OCI-LY1 (cell line): Measurements from ENCODE around the gene NKTR.
"Not testable (repeated sequence)": the region's sequence is repeated elsewhere in the genome, so short reads cannot be mapped to it uniquely, and the experiment has no call there.

Source experiments
- H2AFZ ChIP-seq: fragments of 200-600 bp; sonication (generic), shearing (Covaris generic); 2 replicates; pipeline ENCODE4 v1.6.0; 2014; ENCODE audit warnings: antibody characterized with exemption, mild to moderate bottlenecking, low read length
- H3F3A ChIP-seq: fragments of 200-600 bp; sonication (generic), shearing (Covaris generic); 2 replicates; pipeline ENCODE4 v1.6.0; 2014; ENCODE audit warnings: mild to moderate bottlenecking, antibody characterized with exemption, low read length, moderate library complexity; ENCODE audit not compliant: insufficient read depth
- H3K27ac ChIP-seq: fragments of 200-600 bp; sonication (generic); 2 replicates; pipeline ENCODE4 v1.5.1; 2014; ENCODE audit warnings: low read length, mixed run types, mild to moderate bottlenecking, low read depth; ENCODE audit not compliant: poor library complexity, severe bottlenecking
- H3K27me3 ChIP-seq: fragments of 200-600 bp; sonication (generic); 2 replicates; pipeline ENCODE4 v1.6.0; 2014; ENCODE audit warnings: antibody characterized with exemption, mild to moderate bottlenecking, low read length, moderate library complexity; ENCODE audit not compliant: insufficient read depth
- H3K36me3 ChIP-seq: fragments of 200-600 bp; sonication (generic); 2 replicates; pipeline ENCODE4 v1.6.1; 2014; ENCODE audit warnings: mild to moderate bottlenecking, antibody characterized with exemption, low read length, moderate library complexity, mixed read lengths; ENCODE audit not compliant: insufficient read depth
- H3K4me1 ChIP-seq: fragments of 200-600 bp; sonication (generic); 2 replicates; pipeline ENCODE4 v1.5.1; 2014; ENCODE audit warnings: mild to moderate bottlenecking, low read length, moderate library complexity; ENCODE audit not compliant: insufficient read depth, severe bottlenecking
- H3K4me2 ChIP-seq: fragments of 200-600 bp; sonication (generic), shearing (Covaris generic); 2 replicates; pipeline ENCODE4 v1.6.1; 2014; ENCODE audit warnings: low read length
- H3K4me3 ChIP-seq: fragments of 200-600 bp; sonication (generic); 2 replicates; pipeline ENCODE4 v1.5.1; 2014; ENCODE audit warnings: low read length, low read depth, mild to moderate bottlenecking, mixed read lengths; ENCODE audit not compliant: poor library complexity, severe bottlenecking
- H3K79me2 ChIP-seq: fragments of 200-600 bp; shearing (Covaris generic); 2 replicates; pipeline ENCODE4 v1.6.1; 2016; ENCODE audit warnings: mixed run types, low read length, mixed read lengths; ENCODE audit not compliant: insufficient read depth
- H3K9ac ChIP-seq: fragments of 200-600 bp; sonication (generic), shearing (Covaris generic); 2 replicates; pipeline ENCODE4 v1.6.1; 2014; ENCODE audit warnings: mild to moderate bottlenecking, low read length, mixed read lengths
- H3K9me2 ChIP-seq: fragments of 200-600 bp; sonication (generic), shearing (Covaris generic); 2 replicates; pipeline ENCODE4 v1.6.1; 2014; ENCODE audit warnings: low read depth, mild to moderate bottlenecking, low read length, mixed read lengths
- H3K9me3 ChIP-seq: fragments of 200-600 bp; shearing (Covaris generic); 2 replicates; pipeline ENCODE4 v1.6.1; 2014; ENCODE audit warnings: low read length, mixed read lengths
- H4K20me1 ChIP-seq: fragments of 200-600 bp; sonication (generic), shearing (Covaris generic); 2 replicates; pipeline ENCODE4 v1.6.0; 2016; ENCODE audit warnings: mild to moderate bottlenecking, low read length; ENCODE audit not compliant: insufficient read depth
- CTCF ChIP-seq: fragments of 200-600 bp; sonication (generic), shearing (Covaris generic); IDR thresholded peaks from 2 replicates; pipeline ENCODE4 v1.5.1; 2017; ENCODE audit warnings: mild to moderate bottlenecking, antibody characterized with exemption, low read length, moderate library complexity, mixed read lengths
- EZH2 ChIP-seq: fragments of 200-600 bp; sonication (generic), shearing (Covaris generic); IDR thresholded peaks from 2 replicates; pipeline ENCODE4 v1.8.0; 2017; ENCODE audit warnings: borderline replicate concordance, mixed run types, mild to moderate bottlenecking, antibody characterized with exemption, low read length, moderate library complexity, mixed read lengths

NKTR gene

GRCh38 chr3:42591811-42592210, 8.7 kb upstream of the NKTR start:
- H3K4me2 ChIP-seq, result peak overlapping the region; percentile 98
- H3K4me1 ChIP-seq, result peaks cover 26% of the 10 kb centered on the region
- no peaks in the 10 kb centered on the region for H3K27me3 ChIP-seq
- H3K4me3 ChIP-seq, result peak overlapping the region; percentile 89
- no peaks in the 10 kb centered on the region for H3K9me2 ChIP-seq
- peak overlapping the region; percentile 98 for H3K9ac ChIP-seq
- no peaks in the 10 kb centered on the region for H3K9me3 ChIP-seq
- peaks cover 11% of the 10 kb centered on the region for H3K79me2 ChIP-seq
- H3K36me3 ChIP-seq, result peaks cover 53% of the 10 kb centered on the region
- H3F3A ChIP-seq, result no peaks in the 10 kb centered on the region
- peak overlapping the region; percentile 67 for H3K27ac ChIP-seq
- no peaks in the 10 kb centered on the region for H4K20me1 ChIP-seq
- no peak for TF ChIP-seq CTCF
- TF ChIP-seq EZH2, result no peak
- no peak overlapping the region for H2AFZ ChIP-seq

GRCh38 chr3:42593635-42594034, 6.9 kb upstream of the NKTR start:
- Histone ChIP-seq H4K20me1 (no peaks in the 10 kb centered on the region), H3K27ac (no peak overlapping the region), H3K36me3 (peaks cover 59% of the 10 kb centered on the region), H3K9me2 (no peaks in the 10 kb centered on the region), H3F3A (no peaks in the 10 kb centered on the region), H3K27me3 (no peaks in the 10 kb centered on the region), H3K79me2 (peaks cover 11% of the 10 kb centered on the region), H3K9ac (no peak overlapping the region), H2AFZ (no peak overlapping the region), H3K4me1 (peaks cover 26% of the 10 kb centered on the region), H3K4me3 (no peak overlapping the region), H3K9me3 (no peaks in the 10 kb centered on the region), H3K4me2 (no peak overlapping the region; the same call in 1 of the 2 replicates)
- no peak for TF ChIP-seq EZH2
- no peak for TF ChIP-seq CTCF

DNA sequence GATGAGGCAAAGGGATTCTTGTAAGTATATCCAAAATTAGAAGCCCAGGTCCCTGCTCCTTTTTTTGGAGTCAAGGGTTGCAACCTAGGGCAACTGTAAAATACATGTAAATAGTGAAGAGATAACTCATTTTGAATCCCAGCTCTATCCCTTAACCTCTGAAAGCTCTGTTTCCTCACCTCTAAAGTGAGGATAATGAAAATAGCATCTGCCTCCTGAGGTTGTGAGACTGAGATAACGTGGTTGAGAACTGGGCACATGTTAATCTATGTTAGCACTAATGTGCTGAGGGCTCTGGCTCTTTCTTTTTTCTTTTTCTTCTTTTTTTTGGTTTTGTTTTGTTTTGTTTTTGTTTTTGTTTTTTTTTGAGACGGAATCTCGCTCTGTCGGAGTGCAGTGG, 4.8 kb upstream of the NKTR start:
- H3K9me2 ChIP-seq, result no peaks in the 10 kb centered on the region
- H3K27ac ChIP-seq, result no peak overlapping the region
- H3K9me3 ChIP-seq, result no peaks in the 10 kb centered on the region
- no peak overlapping the region for H3K4me2 ChIP-seq
- H3K79me2 ChIP-seq, result peaks cover 11% of the 10 kb centered on the region
- H3K4me1 ChIP-seq, result peaks cover 26% of the 10 kb centered on the region
- no peaks in the 10 kb centered on the region for H4K20me1 ChIP-seq
- H3F3A ChIP-seq, result no peaks in the 10 kb centered on the region
- TF ChIP-seq EZH2, result no peak
- TF ChIP-seq CTCF, result no peak
- no peak overlapping the region for H2AFZ ChIP-seq
- no peak overlapping the region for H3K9ac ChIP-seq
- no peaks in the 10 kb centered on the region for H3K27me3 ChIP-seq
- peaks cover 59% of the 10 kb centered on the region for H3K36me3 ChIP-seq
- no peak overlapping the region for H3K4me3 ChIP-seq

DNA sequence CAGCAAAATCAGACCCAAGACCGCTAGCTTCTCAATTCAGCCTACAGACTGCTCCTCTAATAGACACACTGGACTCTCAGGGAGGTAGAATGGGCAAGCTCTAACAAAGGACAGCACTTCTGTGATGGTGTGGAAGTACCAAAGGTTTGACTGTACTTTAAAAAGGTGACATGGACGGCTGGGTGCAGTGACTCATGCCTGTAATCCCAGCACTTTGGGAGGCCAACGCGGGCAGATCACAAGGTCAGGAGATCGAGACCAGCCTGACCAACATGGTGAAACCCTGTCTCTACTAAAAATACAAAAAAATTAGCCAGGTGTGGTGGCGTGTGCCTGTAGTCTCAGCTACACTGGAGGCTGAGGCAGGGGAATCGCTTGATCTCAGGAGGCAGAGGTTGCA, 3.4 kb upstream of the NKTR start:
- not testable (repeated sequence) for H4K20me1 ChIP-seq, H3K9me3 ChIP-seq, H3K9ac ChIP-seq, H3K27ac ChIP-seq, H3K4me3 ChIP-seq, H2AFZ ChIP-seq, H3K4me2 ChIP-seq, H3K9me2 ChIP-seq, H3F3A ChIP-seq, H3K27me3 ChIP-seq
- Histone ChIP-seq H3K79me2 (peaks cover 12% of the 10 kb centered on the region), H3K36me3 (peaks cover 51% of the 10 kb centered on the region), H3K4me1 (peaks cover 21% of the 10 kb centered on the region)
